GM11168 (cell line): ENCODE measurements around the gene GRIN3B.

Experiments used
- in situ Hi-C: fragments of 300-500 bp; cut with MboI; formaldehyde crosslinking; loops from one replicate; pipeline ENCODE4 v1.12.0; 2022; ENCODE audit warnings: low sequenced_read_pairs; ENCODE audit not compliant: unreplicated experiment

The GRIN3B gene

DNA sequence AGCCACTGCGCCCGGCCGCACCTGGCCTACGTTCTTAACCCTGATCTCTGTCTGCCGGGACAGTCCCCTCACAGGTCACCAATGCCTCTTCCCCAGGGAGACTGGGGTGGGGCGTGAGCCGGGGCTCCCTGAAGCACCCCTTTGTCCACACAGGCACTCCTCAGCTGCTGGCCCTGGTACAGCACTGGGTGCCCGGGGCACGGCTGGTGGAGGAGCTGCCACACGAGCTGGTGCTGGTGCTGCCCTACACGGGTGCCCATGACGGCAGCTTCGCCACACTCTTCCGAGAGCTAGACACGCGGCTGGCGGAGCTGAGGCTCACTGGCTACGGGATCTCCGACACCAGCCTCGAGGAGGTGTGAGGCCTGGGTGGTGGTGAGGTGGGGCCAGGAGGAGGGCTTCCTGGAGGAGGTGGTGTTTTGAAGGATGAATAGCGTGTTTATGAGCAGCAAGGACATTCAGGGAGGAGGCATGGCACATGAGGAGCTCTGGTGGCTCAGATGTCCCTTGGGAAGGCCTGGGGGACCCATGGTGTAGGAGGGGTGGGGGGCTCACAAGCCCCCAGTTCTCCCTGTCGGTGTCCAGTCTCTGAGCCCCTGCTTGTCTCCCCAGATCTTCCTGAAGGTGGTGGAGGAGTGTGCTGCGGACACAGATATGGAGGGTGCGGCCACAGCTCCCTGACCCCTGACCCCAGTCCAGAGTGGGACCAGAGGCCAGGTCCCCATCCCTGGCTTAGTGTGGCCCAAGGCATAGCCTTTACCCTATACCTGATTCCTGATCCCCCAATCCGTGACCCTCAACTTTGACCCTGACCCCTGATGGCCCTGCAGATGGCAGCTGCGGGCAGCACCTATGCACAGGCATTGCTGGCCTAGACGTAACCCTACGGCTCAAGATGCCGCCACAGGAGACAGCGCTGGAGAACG lies 53.2 kb downstream of the GRIN3B start:
- in situ Hi-C loops = no loop called here

GRCh38 chr19:1054102-1055027 lies 54.1 kb downstream of the GRIN3B start:
- in situ Hi-C loops = no loop called here

DNA sequence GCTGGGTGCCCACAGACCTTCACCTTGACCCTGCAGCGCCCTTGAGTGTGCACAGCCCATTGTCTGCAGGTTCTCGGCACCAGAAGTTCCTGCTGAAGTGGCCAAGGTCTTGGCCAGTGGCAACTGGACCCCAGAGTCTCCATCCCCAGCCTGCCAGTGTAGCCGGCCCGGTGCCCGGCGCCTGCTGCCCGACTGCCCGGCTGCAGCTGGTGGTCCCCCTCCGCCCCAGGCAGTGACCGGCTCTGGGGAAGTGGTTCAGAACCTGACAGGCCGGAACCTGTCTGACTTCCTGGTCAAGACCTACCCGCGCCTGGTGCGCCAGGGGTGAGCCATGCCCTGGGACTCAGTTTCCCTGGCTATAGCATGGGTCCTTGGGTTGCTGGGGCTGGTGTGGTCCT lies 54.8 kb downstream of the GRIN3B start:
- in situ Hi-C loops = no loop called here

GRCh38 chr19:1055886-1056620 lies 55.8 kb downstream of the GRIN3B start:
- in situ Hi-C loops = no loop called here

GRCh38 chr19:1057176-1057855 lies 57.1 kb downstream of the GRIN3B start:
- in situ Hi-C loops = no loop called here

DNA sequence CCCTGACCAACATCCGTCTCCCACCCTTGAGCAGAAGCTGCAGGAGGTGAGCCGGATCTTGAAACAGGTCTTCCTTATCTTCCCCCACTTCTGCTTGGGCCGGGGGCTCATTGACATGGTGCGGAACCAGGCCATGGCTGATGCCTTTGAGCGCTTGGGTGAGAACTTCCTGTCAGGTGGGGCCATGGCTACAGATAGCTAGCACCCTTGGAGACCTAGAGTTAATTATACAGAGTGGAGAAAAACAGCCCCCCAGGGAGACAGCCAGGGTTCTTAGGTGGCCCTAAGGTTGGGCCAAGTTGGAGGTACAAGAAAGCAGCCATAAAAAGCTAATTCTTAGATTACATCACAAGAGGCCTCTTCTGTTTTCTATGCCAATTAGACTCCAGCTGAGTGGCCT lies 57.9 kb downstream of the GRIN3B start:
- in situ Hi-C loops = no loop called here
